HG03097 (cell line): ENCODE results near the gene IFNA2.
"Not testable (repeated sequence)": the region's sequence is repeated elsewhere in the genome, so short reads cannot be mapped to it uniquely, and the experiment has no call there.

Experiments
- ATAC-seq: cut with Tn5 transposase; IDR thresholded peaks from one replicate; pipeline ENCODE4 v1.9.1; 2021; ENCODE audit not compliant: unreplicated experiment, low FRiP score

The IFNA2 gene

DNA sequence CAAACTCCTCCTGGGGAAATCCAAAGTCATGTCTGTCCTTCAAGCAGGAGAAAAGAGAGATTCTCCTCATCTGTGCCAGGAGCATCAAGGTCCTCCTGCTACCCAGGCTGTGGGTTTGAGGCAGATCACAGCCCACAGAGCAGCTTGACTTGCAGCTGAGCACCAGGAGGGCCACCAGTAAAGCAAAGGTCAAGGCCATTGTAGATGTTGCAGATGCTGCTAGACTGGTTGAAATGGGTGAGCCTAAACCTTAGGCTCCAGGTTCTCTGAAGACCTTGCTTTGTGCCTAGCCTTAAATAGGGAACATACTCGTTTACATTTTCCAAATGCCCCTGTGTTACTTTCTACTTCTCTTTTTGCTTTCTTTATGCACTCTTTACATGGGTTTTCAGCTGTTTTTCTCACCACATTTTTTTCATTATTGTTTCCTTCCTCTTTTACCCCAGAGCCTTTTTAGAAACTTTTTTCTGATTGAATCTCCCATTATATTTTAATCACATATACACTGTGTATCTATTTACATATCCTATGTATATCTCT is at the start of gene IFNA2:
IFNA2 (minus strand) TSS at position 268 of the 540 bp plus-strand sequence; CDS start at position 199, 69 bp downstream.
- ATAC-seq, result no peak

DNA sequence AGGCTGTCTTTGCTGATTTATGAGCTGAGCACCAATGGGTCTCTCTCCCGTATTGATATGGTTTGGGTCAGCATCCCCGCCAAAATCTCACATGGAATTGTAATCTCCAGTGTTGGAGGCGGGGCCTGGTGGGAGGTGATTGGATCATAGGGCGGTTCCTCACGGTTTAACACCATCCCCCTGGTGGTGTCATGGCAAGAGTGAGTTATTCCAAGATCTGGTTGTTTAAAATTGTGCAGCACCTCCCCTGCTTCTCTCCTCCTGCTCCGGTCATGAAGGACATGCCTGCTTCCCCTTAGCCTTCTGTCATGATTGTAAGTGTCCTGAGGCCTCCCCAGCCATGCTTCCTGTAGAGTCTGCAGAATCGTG is 49.8 kb upstream of the IFNA2 start:
- ATAC-seq, result not testable (repeated sequence)

DNA sequence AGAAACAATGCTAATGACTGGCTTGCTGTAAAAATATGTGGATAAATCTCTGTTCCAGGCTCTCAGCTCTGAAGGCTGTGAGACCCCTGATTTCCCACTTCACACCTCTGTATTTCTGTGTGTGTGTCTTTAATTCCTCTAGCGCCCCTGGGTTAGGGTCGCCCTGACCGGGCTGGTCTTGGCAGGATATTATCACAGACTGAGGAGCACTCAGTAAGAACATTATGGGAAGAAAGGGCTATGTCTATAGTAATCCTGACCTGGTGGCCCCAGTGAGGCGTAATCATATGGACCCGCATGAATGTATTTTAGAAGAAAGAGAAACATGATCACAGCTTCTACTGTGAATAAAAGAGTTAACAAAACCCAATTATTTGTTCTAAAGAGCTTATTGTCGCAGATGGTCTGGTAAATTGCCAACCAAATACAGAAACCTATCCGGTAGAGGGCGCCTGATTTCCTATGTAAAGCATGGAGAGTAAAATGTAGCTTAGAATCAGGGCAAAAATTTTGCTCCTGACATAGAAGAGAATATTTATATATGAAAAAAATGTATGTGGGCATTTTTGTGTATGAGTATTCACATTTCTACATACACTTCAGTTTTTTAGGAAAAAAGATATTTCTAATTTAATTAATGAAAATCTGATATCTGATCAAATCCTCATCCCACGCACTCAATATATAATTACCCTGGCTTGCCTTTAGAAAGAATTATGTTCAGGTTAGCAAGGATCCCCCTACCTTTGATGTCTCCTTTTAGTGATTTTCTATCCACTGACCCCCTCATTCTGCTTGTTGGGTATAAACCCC is 49.2 kb upstream of the IFNA2 start:
- ATAC-seq, result no peak

DNA sequence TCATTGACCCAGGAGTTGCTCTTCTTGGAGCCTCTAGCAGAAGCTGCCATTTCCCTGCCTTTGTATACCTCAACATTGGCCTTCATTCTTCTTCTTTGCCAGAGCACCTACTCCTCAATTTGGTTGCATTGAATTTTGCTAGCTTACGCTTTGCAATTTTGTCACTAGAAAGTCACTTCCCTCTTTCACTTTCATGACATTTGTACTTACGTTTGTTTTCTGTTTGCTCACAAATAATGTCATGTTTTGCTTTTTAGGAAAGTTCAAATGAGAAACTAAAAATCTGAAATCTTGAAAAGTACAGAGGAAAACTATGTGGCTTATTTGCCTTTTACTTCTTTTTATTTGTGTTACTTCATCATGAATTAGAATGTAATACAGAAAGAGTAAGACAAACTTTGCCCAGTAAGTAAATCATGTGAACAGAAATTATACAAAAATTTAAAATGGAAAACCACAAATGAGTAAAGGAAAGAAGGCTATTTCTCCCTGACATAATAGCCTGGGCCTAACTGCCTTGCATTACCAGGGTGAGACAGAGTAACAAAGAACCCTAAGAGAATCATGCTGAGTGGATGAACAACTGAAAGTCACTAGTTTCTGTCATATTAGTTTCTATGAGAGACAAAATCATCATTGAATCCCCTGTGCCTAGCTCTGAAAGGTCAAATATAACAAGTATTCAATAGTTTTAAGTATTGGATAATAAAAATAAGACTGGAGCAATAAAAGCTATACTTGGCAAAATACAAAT is 47.7 kb upstream of the IFNA2 start:
- ATAC-seq, result peak; percentile 51

DNA sequence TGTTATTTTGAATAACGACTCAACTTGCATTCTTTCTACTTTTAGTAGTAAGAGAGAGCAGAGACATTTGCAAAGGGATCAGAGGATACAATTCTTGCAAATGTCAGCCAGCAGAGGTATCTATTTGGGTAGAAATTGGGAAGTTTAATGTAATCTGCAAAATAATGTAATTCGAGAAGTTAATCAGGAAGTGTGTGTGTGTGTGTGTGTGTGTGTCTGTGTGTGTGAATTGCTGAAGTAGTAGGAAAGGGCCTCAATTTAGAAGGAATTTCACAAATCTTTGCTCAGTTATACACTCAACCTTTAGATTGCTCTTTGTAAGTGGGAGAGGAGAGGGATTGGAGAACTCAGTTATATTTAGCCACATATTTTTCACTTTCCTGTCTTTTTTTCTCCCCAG is 44.0 kb upstream of the IFNA2 start:
- no peak for ATAC-seq

DNA sequence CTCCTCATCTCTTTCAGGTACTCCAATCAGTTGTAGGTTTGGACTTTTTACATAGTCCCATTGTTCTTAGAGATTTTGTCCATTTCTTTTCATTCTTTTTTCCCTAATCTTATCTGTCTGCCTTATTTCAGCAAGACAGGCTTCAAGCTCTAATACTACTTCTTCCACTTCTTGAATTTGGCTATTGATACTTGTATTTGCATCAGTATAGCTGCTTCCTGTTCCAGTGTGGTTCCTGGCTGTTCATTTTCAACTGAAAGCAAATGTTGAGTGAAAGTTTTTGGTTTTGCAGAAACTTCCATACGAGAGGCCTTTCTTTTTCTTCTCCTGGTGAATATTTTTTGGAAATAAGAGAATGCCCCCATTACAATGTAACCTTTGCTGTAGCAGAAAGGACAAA is 43.0 kb upstream of the IFNA2 start:
- ATAC-seq, result no peak

DNA sequence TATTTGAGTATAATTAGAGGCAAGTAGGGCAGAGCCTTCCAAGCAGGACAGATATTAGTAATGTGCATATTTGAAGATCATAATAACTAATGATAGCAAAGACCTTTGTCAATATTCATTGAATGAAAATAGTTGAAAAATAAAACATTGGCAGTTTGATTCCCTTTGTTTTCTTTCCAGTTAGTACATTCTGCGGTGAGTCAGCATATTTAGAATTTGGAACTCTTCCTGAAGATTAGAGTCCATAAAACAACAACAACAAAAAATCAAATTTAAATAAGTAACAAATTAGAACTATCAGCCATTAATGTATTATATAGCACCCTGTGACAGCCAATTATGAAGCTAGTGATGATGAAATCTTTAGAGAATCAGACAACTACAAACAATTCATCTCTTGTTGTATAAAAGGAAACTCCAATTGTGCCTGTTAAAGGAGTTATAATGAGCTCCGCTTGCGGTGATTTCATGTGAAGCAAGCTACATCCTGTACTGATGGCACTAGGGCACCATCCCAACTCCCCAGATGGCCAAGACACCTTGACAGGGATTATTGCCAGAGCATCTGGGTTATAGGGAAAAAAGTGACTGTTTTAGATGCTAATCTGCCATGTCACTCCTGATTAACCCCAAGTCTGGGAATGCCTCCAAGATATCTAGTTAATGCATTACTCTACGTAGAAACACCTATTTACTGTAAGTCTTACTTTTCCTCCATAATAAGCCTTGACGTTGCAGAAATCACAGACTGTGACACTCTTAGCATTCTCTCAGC is 30.5 kb upstream of the IFNA2 start:
- ATAC-seq, result no peak

DNA sequence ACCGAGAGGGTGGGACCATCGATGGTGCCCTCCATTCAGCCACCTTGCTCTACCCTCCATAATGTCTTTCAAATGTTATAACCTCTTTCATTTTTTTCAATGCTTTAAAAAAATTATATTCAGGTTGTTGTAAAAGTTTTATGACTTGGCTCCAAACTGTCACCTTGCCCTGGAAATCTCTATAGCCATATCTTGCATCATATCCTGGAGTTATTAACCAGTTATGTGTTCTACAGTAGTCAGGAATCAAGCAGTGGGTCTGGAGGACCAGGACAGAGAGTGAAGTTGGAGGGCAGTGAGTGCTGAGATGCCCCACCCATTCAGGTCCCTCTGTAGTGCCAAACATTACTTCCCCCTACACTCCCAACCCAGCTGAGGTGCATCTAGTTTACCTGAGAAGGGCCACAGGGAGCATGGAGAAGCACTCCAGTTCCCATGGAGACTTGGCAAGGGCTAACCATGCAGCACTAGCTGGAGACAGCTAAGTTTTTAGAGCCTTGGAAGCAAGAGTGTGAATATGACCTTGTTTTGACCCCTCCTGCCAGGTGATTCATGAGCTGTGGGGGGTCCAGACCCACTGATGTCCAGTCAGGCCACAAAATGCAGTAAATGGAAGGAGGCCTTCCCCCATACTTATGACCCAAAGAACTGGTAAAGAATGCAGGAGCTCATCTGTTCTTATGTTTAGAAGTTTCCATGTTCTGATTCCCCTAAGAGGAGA is 29.2 kb upstream of the IFNA2 start:
- no peak for ATAC-seq

DNA sequence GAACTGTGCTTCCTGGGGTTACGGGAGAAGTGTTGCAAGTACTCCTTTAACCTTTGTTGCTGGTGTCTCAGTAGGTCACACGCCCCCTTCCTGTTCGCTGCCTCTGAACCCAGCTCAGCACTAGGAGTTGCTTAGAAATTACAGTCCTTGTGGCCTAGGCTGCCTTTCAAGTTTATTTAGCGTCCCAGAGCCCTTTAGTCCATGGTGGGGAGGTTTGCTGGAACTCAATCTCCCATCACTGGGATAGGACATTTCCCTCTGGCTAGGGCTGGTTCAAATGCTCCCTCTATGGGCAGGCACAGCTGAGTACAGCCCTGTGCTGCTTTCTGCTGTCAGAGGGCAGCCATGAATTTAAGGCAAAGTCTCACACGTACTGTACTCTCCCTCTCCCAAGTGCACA is 28.4 kb upstream of the IFNA2 start:
- ATAC-seq, result no peak

DNA sequence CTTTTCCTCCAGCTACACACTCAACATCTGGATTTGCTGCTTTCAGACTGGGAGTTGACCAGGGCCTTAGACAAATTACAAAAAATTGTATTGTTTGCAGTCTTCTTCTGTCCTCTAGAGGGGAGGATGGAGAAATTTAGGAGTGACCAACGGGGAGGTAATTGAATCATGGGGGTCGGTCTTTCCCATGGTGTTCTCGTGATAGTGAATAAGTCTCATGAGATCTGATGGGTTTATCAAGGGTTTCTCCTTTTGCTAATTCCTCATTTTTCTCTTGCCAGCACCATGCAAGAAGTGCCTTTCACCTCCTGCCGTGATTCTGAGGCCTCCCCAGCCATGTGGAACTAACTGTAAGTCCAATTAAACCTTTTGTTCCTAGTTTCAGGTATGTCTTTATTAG is 28.0 kb upstream of the IFNA2 start:
- no peak for ATAC-seq

DNA sequence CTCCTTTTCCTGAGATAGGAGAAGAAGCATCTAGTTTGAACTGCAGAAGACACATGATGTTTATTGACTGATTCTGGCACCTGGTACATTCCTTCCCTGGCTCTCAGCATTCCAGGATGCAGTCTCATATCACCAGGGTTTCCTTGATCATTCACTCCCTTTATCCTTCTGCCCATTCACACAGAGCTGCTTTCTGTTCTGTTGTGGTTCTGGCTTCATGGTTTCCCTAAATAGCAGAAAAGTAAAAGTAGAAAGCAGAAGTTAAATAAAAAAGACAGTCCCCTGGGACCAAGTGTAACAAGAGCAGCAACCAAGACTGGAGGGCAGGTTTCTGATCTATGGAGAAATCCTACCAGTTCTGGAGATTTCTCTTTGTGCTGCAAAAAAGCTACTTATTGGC is 26.9 kb upstream of the IFNA2 start:
- ATAC-seq, result no peak

DNA sequence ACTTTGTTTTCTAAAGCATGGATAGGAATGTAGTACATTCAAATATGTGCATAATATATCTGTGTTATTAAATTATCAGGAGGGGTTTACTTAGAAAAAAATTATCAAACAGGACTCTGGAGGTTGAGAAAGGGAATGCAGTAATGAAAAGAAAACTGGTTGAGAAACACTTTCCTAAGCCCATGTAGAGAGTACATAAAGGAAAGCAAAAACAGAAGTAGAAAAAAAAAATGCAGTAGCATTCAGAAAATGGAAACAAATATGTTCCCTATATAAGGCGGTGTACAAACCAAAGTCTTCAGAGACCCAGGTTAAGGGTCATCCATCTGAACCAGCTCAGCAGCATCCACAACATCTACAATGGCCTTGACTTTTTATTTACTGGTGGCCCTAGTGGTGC is 23.6 kb upstream of the IFNA2 start, which contains the start of gene IFNA8:
IFNA8 (plus strand) TSS at position 301 of the 400 bp plus-strand sequence; CDS start at position 361, 60 bp downstream.
- no peak for ATAC-seq

DNA sequence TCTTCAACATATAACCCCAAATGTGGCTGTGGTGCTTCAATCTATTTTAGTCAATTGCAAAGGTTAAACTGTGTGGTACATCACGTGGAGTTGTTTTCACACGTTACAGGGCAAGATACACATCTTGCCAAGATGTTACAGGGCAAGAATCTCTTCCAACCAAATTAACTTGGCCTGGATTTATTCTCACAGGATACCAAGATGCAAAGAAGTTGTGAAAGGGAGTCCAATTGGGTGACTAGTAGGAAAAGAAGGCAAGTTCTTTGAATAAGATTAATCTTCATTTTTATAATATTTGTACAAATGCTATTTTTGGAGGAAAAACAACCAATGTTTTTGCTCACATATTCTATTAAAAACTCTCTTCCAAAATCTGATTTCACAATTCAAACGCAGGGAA is 18.9 kb upstream of the IFNA2 start:
- no peak for ATAC-seq

DNA sequence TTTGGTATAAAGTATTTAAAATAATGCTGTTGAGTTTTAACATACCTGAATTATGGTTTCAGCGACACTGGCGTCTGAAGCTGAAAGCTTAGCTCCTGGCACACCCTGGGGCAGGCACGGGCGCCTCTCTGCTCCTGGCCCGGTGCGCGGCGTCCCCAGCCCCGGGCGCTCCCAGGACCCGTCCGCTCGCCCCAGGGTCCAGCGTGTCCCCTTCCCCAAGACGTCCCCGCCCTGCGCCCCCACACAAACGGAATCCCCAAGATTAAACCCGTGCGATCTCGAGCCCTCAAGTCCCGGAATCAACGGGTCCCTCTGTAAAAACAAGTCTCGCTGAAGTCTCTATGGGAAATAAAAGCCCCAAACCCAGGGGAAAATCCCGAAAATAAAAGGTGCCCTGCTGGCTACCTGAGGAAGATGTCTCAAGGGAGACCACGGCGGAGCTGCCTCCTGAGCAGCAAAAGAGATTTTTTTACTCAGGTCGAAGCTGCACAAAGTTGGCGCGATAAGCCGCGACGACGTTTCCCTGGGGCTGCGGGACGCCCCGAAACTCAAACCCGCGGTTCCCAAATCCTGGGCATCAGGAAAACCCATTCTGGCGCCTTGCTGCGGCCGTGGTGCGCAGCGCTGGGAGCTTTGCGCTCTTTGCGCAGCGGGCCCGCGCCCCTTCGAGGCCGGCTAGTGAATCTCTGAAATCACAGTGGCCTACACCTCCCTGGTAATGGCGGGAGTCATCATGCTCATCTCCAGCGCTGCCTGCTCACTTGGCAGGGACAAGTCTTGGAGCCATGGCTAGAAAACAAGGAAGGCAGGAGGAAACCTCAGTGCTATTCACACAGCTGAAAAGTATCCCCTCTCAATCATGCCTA is 17.4 kb upstream of the IFNA2 start:
- ATAC-seq, result peak; percentile 39

DNA sequence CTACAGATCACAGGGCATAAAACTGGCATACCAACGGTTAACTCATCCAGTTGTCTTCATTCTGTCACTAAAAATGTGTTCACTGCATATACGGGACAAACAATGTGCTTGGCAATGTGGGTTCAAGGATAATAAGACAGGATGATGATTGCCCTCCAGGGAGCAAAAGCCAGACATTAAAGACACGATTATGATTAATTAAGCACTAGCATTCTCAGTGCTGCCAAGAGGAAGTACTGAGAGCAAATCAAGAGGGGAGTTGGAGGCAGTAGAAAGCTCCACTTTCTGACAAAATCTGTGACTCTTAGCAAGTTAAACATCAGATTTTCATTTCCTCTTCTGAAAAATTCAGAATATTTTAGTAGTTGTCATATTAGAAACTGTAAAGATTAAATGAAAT is 14.8 kb upstream of the IFNA2 start:
- no peak for ATAC-seq

DNA sequence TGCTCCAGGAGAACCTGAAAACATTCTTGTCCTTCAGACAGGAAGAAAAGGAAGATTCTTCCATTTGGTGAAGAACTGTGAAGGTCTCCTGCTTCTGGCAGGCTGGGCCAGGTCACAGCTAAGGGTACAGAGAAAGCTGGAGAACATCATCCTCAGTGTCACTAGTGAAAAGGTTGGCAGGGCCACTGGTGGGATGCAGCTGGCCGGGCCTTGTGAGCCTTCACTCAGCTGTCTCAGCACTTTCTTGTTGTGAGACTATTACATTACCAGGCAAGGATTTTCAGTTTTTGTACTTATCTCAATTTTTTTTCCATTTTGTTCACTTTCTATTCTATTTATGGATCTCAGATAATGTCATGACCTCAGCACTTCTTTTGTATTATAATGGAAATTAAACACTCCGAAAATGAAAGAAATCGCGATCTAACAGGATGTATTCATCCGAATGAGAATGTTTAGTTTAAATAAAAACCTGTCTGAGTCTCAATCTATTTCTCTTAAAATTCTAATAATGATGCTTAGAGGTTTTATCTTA is 13.8 kb upstream of the IFNA2 start:
- ATAC-seq, result no peak

DNA sequence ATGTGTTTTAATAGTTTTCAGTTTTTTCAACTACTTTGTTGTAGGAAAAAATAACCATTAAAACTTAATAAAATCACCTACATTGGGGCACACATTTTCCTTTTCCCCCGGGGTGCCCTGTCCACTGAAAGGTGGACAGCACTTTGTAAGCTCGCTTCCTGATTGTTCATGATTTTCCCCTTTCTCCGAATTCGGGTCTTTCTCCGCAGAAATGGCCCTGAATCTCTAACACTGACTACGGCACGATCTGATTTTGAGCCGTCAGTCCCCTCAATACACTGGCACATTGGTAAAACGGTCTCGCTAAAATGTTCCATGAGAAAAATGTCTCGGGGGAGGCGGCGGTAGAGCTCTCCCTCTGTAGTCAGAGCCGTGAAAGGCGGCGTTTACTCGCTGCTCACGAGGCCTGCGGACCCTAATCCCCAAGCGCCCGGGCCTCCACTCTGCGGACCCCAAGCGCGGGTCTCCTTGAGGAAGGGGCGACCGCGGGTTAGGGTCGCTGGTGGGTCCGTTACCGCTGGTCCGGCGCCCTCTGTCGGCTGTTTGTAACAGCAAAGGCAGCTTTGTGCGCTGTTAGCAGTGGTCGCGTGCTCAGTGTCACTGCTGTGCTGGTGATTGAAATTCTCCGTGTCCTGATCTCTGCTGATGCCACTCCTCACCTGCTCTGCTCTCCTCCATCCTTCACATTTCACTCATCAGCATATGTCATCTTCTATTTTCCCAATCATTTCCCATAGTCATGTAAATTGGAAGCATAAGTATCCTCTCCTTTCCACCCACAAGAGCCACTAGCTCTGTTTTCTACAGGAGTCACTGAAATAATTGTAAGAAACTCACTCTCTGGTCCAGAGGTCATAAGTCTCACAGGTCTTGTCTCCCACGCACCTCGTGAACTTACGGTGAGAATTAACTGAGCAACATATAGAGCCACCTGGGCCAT is 10.8 kb upstream of the IFNA2 start:
- peak; percentile 49 for ATAC-seq

DNA sequence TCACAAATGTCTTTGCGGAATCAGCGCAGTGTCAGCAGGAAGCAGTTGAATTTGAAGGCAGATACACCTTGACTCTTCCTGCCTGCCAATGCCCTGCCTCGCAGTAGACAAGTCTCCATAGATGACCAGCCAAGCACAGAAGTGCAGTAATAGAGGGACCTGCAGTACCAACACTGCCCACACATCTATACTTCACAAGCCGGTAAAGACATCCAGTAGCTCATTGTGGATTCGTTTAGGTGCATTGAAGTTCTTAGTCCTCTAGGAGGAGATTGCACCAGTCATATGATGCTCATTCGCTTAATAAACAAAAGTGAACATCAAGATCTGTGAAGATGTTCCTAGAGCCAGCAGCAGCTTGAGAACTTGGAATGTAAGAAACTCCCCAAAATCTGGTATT is 7.1 kb upstream of the IFNA2 start:
- peak; percentile 76 for ATAC-seq
